Activated CD8-positive, alpha-beta memory T cell treated with anti-CD3 and anti-CD28 coated beads for 24 hours (primary cell): ENCODE measurements around the gene ABCB8.

Experiments used
- DNase-seq: peaks from one replicate; pipeline ENCODE4 v3.0.0-alpha.2; 2020

The ABCB8 gene

DNA sequence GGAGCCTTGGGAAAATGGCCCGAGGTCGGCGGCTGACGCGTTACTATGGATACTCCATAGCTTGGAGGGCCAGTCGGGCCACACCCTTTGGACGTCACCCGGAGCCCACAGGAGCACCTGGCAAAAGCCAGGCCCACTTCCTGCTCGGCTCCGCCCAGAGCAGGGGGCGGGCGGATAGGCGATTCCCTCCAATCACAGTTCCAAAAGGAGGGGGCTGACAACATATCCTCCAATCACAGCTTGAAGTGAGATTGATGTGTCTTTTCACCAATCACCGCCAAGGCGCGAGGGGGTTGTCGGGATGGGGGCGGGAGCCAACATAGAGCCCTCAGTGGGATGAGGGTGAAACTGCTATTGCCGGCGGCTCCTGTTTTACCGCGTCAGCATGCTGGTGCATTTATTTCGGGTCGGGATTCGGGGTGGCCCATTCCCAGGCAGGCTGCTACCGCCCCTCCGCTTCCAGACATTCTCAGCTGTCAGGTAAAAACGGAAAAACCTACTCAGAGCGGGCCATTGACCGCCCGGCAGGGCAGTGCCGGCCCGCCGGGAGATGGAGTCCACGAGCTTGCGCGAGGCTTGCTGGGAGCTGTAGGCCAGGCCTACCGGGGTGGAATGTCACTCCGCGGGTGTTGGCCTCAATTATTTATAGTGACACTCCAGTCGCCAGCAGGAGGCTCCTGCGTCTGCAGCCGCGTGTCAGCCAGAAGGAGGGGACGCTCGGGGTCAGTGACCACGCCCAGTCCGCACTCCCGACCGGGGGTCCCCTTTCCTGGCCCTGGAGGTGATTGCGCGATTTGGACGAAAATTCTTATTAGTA is at the start of gene ABCB8:
Gene ABCB8 (plus strand): TSS at position 320 of the 817 bp plus-strand sequence. CDS start 66 bp downstream, at position 386.
- DNase-seq, result peak; percentile 99

DNA sequence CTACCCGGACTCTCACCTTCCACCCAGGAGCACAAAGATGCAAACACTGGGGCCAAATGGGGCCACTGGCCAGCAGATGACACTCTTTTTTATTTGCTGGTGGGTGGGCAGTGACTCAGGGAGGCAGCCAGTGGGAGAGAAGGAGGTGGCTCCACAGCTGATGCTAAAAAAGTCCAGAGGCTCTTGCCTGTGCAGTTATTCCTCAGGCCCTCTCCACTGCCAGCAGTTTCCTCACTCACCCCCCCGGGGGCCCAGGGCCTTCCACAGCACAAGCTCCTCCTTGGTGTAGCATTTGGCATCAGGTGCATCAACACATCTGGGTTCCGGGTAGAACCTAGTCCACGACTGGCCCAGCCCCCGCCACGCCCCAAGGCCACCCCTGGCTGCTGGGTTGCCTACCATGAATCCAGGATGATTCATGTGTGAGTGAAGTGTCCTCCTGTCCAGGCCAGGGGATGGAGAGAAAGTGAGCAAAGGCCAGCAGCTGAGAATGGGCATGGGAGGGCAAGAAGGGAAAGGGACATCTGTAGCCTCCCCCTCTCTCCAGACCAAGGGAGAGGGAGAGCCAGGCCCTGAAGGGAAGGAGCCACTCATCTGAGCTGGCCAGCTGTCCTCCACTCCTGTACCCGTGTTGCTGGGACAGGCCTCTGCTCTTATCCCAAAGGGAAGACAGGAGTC is 48.4 kb upstream of the ABCB8 start:
- DNase-seq, result no peak

DNA sequence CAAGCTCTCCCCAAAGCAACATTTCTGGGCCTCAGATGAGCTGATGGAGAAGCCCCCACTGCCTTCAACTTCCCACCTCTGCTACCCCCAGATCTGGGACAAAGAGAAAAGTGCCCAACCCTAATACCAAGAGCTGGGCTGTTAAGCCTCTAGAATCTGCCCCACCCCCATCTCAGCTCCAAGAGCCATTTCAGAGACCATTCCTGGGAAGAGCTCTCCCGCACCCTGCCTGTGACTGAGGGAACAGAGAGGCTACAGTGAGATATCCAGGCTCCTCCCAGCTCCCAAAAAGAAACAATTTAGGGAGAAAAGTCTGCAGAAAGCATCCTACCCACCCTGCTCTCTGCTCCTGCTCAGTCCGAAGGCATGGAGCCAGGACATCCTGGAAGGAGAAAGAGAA is 47.6 kb upstream of the ABCB8 start:
- DNase-seq, result no peak

DNA sequence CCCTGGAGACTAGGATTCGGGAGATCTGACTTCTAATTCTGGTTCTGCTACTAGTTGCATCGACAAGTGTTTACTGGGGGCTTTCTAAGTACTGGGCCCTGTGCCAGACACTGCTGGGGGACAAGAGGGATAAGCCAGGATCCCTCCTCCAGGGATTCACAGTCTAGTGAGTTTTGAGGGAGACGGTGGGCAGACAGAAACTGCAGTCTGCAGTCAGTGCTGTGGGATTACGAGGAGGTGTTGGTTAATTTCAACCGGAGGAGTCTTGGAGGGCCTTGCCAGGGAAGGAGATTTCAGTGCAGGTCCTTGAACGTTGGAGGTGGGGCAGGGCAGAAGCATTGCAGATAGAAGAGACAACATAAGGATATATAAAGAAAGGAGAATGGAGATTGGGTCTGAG is 46.6 kb upstream of the ABCB8 start:
- no peak for DNase-seq

DNA sequence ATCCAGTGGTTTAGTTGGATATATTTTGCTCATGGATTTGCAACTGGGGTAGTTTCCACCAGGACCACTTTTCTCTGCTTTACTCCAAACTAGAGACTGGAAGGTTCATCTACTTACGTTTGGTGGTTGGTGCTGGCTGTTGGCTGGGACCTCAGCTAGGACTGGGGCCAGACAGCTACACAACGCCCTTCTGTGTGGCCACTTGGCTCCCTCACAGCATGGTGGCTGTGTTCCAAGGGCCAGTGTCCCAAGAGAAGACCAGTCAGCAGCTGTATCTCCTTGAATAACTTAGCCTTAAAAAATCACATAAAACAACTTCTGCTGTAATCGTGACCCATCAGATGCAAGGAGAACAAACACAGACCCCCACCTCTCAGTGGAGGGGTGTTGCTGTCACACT is 45.9 kb upstream of the ABCB8 start:
- DNase-seq, result no peak

DNA sequence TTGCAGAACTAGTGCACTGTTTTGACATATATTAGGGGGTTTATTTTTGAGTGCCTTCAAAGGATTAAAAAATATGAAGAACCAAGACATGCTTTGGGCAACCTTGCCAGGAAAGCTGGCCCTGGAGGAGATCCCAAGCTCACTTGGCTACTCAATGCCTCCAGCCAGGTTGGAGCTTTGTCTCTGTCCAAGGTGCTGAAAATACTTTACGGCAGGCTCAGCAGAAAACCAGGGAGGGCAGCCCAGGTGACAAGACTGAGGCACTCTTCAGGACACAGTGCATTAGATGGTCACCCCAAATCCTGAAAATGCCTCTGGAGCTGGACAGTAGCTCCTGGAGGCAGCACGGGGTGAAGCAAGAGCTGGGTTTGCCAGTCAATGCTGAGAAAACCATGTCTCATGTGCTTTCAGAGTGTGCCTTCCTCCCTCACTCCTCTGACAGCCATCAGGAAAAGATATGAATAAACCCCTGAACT is 44.3 kb upstream of the ABCB8 start:
- DNase-seq, result no peak

DNA sequence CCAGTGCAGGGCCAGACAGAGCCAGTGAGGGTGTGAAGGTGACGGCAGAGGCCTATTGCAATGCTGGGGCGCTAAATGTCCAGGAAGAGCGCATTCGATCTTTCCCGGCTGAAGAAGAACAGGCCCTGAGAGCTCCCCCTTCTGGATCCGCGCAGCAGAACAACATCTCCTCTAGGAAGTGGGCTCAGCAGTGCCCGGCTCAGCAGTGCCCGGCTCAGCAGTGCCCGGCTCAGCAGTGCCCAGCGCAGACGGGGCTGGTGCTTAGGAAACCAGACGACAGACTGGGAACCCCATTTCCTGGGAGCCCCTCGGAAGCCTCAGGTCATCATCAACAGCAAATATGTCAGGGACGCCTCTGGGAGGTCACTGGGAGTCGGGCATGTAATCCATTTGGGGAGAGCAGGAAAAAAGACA is 42.1 kb upstream of the ABCB8 start:
- peak; percentile 82 for DNase-seq

DNA sequence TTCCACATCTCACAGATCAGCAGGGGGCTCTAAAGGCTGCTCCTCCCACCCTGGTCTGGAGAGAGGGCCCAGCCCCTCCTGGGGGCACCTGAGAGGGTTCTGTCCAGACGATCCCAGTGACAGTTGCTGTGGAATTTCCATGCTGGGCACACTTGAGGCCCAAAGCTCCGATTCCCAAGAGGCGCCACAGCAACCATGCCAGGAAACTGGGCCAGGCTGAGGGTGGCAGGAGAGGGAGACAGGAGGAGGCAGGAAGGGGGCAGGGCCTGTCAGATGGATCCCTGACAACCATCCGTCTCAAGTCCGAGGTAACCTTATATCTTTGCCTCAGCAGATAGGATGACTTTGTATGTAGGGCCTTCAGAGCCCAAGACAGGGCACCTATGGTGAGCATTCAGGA is 41.7 kb upstream of the ABCB8 start:
- DNase-seq, result no peak

DNA sequence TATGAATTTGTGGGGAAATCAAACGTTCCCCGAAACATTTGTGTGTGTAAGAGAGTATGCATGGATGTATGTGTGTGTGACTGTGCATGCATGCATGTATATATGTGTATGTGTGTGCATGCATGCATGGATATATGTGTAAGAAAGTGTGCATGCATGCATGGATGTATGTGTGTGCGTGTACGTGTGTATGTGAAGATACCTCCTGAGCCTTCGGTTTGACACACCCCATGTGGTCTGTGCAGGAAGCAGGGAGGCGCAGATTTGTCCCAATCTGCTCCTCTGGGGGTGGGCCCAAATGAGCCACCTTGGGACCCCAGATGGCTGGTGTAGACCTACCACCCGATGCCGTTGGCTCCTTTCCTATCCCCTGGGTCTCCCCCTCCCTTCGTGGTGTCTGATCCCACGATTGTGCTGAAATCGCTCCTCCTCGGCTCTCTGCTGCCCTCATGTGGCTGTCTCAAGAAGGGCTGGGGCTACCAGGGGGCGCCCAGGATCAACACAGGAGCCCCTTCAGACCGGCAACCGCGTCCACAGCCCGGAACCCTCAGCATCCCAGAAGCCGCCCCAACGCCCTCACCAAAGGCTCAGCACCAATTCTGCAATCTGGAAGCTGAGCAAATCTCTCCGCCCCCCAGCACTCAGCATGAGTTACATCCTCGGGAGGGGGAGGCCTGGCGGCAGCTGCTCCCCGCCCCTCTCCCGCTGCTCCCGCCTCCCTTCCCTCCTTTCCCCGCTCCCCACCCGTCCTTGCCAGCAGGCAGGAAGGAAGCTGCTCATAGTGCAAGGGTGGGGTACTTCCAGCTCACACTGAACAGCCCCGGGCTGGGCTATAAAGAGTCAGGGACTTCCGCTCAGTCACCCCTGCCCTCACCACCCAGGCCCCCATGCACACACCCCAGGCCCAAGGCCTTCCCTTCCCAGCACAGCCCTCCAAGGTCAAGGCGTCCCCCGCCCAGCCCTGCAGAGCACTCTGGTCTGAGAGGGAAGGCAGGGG is 39.7 kb upstream of the ABCB8 start:
- peak; percentile 86 for DNase-seq

DNA sequence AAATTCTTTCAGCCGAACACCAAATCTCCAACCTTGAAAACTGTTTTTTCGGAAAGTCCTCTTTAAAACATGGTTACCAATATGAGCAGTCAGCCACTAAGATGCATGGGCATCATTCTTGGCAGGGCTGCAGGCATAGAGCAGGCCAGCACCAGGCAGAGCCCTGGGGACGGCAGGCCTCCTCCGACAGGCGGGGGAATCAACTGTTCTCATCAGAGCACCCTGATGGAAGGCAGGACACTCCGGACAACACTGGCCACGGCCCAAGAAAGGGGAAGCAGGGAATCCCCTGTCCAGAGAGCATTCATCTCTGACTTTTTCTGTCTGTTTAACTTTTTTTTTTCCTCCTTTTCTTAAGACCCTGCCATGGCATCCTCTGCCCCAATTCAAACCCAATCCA is 38.8 kb upstream of the ABCB8 start:
- DNase-seq, result no peak

DNA sequence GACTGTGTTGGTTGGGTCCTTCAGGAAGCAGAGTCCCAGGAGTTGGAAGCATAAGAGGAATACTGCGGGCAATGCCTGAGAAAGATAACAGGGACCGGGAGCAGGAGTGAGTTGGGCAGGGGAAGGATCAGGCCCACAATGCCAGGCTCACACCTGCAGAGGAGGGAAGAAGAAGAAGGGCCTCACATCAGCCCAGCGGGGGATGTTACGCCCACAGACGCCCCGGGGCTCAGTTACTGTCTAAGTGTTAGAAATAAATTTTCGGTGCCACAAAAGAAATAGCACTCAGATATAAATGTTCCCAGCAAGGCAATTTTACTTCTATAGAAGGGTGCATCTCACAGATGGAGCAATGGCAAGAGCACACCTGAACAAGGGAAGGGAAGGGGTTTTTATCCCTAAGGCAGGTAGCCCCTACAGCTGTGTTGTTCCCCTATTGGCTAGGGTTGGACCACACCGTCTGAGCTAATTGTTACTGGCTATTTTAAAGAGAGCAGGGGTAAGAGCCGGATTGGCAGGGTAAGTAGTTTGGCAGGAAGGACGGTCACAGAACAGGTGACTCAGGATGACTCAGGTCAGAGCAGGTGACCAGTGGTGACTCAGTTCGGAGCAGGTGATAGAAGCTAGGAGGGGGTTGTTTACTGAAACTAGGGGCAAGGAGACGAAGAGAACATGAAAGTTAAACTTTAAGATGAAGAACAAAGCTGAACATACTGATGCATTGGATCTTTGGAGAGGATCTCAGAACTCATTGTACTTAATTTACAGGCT is 37.6 kb upstream of the ABCB8 start, which contains the start of gene NOS3:
Gene NOS3 (plus strand): TSS at position 602 of the 771 bp plus-strand sequence. CDS start 2,787 bp downstream, outside the sequence.
- DNase-seq, result no peak

DNA sequence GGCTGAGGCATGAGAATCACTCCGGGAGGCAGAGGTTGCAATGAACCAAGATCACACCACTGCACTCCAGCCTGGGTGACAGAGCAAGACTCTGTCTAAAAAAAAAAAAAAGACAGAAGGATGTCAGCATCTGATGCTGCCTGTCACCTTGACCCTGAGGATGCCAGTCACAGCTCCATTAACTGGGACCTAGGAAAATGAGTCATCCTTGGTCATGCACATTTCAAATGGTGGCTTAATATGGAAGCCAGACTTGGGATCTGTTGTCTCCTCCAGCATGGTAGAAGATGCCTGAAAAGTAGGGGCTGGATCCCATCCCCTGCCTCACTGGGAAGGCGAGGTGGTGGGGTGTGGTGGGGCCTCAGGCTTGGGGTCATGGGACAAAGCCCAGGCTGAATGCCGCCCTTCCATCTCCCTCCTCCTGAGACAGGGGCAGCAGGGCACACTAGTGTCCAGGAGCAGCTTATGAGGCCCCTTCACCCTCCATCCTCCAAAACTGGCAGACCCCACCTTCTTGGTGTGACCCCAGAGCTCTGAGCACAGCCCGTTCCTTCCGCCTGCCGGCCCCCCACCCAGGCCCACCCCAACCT is 36.1 kb upstream of the ABCB8 start:
- no peak for DNase-seq

DNA sequence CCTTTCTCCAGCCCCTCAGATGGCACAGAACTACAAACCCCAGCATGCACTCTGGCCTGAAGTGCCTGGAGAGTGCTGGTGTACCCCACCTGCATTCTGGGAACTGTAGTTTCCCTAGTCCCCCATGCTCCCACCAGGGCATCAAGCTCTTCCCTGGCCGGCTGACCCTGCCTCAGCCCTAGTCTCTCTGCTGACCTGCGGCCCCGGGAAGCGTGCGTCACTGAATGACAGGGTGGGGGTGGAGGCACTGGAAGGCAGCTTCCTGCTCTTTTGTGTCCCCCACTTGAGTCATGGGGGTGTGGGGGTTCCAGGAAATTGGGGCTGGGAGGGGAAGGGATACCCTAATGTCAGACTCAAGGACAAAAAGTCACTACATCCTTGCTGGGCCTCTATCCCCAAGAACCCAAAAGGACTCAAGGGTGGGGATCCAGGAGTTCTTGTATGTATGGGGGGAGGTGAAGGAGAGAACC is 35.4 kb upstream of the ABCB8 start:
- no peak for DNase-seq

DNA sequence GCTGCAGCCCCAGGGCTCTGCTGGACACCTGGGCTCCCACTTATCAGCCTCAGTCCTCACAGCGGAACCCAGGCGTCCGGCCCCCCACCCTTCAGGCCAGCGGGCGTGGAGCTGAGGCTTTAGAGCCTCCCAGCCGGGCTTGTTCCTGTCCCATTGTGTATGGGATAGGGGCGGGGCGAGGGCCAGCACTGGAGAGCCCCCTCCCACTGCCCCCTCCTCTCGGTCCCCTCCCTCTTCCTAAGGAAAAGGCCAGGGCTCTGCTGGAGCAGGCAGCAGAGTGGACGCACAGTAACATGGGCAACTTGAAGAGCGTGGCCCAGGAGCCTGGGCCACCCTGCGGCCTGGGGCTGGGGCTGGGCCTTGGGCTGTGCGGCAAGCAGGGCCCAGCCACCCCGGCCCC is 34.7 kb upstream of the ABCB8 start:
- no peak for DNase-seq

DNA sequence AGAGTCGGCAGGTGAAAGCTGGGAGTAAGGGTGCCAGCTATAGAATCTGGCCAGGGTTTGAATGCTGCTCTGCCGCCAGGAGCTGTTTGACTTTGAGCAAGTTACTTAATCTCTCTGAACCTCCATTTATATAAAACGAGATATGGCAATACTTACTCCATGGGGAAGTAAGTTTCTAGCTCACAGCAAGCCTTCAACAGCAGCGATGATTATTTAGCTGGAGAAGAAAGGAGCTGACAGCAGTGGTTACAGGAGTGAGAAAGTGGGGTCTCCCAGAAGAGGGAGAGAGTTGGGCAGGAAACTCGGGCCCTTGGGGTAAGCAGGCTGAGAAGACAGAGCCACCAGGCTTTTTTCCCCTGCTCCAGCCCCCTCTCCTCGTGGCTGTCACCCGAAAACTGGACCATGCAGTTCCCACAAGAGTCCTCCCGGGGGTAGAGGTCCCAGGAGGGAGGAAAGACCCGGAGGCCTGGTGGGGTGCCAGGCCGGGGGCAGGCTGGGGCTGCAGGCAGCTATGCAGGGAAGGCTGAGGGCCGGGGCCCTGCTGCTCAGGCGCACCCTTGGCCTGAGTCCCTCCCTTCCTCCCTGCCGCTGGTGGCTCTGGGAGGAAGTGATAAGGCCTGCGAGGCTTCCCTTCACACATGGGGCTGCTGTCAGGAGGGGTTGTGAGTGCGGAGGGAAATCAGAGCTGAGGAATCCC is 34.0 kb upstream of the ABCB8 start:
- peak; percentile 71 for DNase-seq

DNA sequence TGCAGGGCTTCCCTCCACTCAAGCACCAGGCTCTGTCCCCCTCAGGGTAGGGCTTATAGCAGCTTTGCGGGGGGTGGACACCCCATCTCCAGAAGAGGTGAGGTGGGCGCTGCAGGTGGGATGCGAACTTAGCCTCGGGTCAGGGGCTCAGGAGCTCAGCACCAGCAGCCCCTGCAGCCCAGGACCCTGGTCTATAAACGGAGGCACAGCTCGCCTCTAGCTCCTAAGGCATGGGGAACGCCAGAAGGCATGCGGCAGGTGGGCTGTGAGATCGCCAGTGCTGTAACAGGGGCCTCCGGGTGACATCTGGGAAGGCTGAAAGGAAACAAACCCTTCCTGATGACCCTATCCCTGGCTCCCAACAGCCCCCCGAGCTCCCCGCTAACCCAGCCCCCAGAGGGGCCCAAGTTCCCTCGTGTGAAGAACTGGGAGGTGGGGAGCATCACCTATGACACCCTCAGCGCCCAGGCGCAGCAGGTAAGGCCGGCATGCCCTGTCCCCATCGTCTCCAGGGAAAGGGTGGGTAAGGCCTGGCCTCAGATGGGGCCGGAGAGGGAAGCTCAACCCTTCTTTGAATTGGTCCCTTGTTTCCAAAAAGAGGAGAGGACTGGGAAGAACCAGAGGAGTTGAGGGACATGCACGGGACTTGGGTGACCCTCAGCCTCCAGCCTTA is 33.3 kb upstream of the ABCB8 start:
- no peak for DNase-seq

DNA sequence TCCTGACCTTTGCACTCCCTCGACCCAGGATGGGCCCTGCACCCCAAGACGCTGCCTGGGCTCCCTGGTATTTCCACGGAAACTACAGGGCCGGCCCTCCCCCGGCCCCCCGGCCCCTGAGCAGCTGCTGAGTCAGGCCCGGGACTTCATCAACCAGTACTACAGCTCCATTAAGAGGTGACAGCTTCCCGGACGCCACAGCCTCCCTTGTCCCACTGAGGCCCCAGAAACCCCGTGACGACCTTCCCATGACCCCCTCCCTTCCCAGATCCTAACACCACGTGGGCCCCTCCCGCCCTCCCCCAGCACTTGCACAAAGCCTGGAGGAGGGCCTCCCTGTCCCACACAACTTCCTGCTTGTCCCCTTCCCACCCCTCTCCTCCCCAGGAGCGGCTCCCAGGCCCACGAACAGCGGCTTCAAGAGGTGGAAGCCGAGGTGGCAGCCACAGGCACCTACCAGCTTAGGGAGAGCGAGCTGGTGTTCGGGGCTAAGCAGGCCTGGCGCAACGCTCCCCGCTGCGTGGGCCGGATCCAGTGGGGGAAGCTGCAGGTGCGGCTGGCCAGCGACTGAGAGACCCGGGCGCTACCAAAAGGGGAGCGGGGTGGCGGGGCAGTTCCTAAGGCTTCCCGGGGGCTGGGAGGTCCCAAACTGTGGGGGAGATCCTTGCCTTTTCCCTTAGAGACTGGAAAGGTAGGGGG is 31.7 kb upstream of the ABCB8 start:
- DNase-seq, result no peak

DNA sequence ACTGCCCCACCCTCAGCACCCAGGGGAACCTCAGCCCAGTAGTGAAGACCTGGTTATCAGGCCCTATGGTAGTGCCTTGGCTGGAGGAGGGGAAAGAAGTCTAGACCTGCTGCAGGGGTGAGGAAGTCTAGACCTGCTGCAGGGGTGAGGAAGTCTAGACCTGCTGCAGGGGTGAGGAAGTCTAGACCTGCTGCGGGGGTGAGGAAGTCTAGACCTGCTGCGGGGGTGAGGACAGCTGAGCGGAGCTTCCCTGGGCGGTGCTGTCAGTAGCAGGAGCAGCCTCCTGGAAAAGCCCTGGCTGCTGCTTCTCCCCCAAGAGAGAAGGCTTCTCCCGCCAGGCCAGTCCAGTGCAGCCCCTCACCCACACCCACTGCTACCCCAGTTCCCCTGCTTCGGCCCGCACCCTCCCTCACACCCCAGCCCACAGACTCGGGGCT is 31.2 kb upstream of the ABCB8 start:
- no peak for DNase-seq

DNA sequence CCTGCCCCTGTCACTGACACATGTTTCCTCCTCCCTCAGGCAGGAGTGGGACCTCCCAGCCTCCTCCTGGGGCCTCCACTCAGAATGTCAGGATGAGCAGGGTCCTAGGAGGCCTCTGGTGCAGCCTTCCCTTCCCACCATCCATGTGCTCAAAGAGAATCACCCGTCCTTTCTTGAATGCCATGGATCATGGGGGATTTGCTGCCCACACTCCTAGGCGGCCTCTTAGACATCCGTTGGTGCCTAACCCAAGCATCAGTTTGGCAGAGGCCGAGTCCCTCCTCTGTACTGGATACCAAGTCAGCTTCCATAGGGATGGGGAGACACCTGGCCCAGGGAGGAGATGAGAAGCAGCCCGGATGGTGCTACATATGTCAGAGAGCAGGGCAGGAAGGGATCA is 30.4 kb upstream of the ABCB8 start:
- DNase-seq, result no peak

DNA sequence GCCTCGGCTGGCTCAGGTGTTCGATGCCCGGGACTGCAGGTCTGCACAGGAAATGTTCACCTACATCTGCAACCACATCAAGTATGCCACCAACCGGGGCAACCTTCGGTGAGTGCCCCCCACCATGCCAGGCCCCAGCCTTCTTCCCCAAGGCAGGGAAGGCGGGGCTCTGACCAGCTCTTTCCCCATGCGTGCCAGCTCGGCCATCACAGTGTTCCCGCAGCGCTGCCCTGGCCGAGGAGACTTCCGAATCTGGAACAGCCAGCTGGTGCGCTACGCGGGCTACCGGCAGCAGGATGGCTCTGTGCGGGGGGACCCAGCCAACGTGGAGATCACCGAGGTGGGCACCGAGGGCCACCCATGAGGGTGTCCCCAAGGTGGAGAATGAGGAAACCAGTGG is 29.9 kb upstream of the ABCB8 start:
- DNase-seq, result no peak
